OCI-LY1 (cell line): Measurements from ENCODE around the gene METTL9.
"Not testable (repeated sequence)": the region's sequence is repeated elsewhere in the genome, so short reads cannot be mapped to it uniquely, and the experiment has no call there.

Experiments
- H2AFZ ChIP-seq: fragments of 200-600 bp; sonication (generic), shearing (Covaris generic); 2 replicates; pipeline ENCODE4 v1.6.0; 2014; ENCODE audit warnings: antibody characterized with exemption, mild to moderate bottlenecking, low read length
- H3F3A ChIP-seq: fragments of 200-600 bp; sonication (generic), shearing (Covaris generic); 2 replicates; pipeline ENCODE4 v1.6.0; 2014; ENCODE audit warnings: mild to moderate bottlenecking, antibody characterized with exemption, low read length, moderate library complexity; ENCODE audit not compliant: insufficient read depth
- H3K27ac ChIP-seq: fragments of 200-600 bp; sonication (generic); 2 replicates; pipeline ENCODE4 v1.5.1; 2014; ENCODE audit warnings: low read length, mixed run types, mild to moderate bottlenecking, low read depth; ENCODE audit not compliant: poor library complexity, severe bottlenecking
- H3K27me3 ChIP-seq: fragments of 200-600 bp; sonication (generic); 2 replicates; pipeline ENCODE4 v1.6.0; 2014; ENCODE audit warnings: antibody characterized with exemption, mild to moderate bottlenecking, low read length, moderate library complexity; ENCODE audit not compliant: insufficient read depth
- H3K36me3 ChIP-seq: fragments of 200-600 bp; sonication (generic); 2 replicates; pipeline ENCODE4 v1.6.1; 2014; ENCODE audit warnings: mild to moderate bottlenecking, antibody characterized with exemption, low read length, moderate library complexity, mixed read lengths; ENCODE audit not compliant: insufficient read depth
- H3K4me1 ChIP-seq: fragments of 200-600 bp; sonication (generic); 2 replicates; pipeline ENCODE4 v1.5.1; 2014; ENCODE audit warnings: mild to moderate bottlenecking, low read length, moderate library complexity; ENCODE audit not compliant: insufficient read depth, severe bottlenecking
- H3K4me2 ChIP-seq: fragments of 200-600 bp; sonication (generic), shearing (Covaris generic); 2 replicates; pipeline ENCODE4 v1.6.1; 2014; ENCODE audit warnings: low read length
- H3K4me3 ChIP-seq: fragments of 200-600 bp; sonication (generic); 2 replicates; pipeline ENCODE4 v1.5.1; 2014; ENCODE audit warnings: low read length, low read depth, mild to moderate bottlenecking, mixed read lengths; ENCODE audit not compliant: poor library complexity, severe bottlenecking
- H3K79me2 ChIP-seq: fragments of 200-600 bp; shearing (Covaris generic); 2 replicates; pipeline ENCODE4 v1.6.1; 2016; ENCODE audit warnings: mixed run types, low read length, mixed read lengths; ENCODE audit not compliant: insufficient read depth
- H3K9ac ChIP-seq: fragments of 200-600 bp; sonication (generic), shearing (Covaris generic); 2 replicates; pipeline ENCODE4 v1.6.1; 2014; ENCODE audit warnings: mild to moderate bottlenecking, low read length, mixed read lengths
- H3K9me2 ChIP-seq: fragments of 200-600 bp; sonication (generic), shearing (Covaris generic); 2 replicates; pipeline ENCODE4 v1.6.1; 2014; ENCODE audit warnings: low read depth, mild to moderate bottlenecking, low read length, mixed read lengths
- H3K9me3 ChIP-seq: fragments of 200-600 bp; shearing (Covaris generic); 2 replicates; pipeline ENCODE4 v1.6.1; 2014; ENCODE audit warnings: low read length, mixed read lengths
- H4K20me1 ChIP-seq: fragments of 200-600 bp; sonication (generic), shearing (Covaris generic); 2 replicates; pipeline ENCODE4 v1.6.0; 2016; ENCODE audit warnings: mild to moderate bottlenecking, low read length; ENCODE audit not compliant: insufficient read depth
- CTCF ChIP-seq: fragments of 200-600 bp; sonication (generic), shearing (Covaris generic); IDR thresholded peaks from 2 replicates; pipeline ENCODE4 v1.5.1; 2017; ENCODE audit warnings: mild to moderate bottlenecking, antibody characterized with exemption, low read length, moderate library complexity, mixed read lengths
- EZH2 ChIP-seq: fragments of 200-600 bp; sonication (generic), shearing (Covaris generic); IDR thresholded peaks from 2 replicates; pipeline ENCODE4 v1.8.0; 2017; ENCODE audit warnings: borderline replicate concordance, mixed run types, mild to moderate bottlenecking, antibody characterized with exemption, low read length, moderate library complexity, mixed read lengths

METTL9 gene

GRCh38 chr16:21560462-21560861, 38.9 kb upstream of the METTL9 start:
- Histone ChIP-seq H3K4me2 (no peak overlapping the region), H3K9ac (no peak overlapping the region), H3K9me2 (no peaks in the 10 kb centered on the region), H3F3A (no peaks in the 10 kb centered on the region), H3K27me3 (no peaks in the 10 kb centered on the region), H4K20me1 (no peaks in the 10 kb centered on the region), H3K79me2 (no peaks in the 10 kb centered on the region), H3K9me3 (no peaks in the 10 kb centered on the region), H3K27ac (no peak overlapping the region), H3K4me1 (peaks cover 14% of the 10 kb centered on the region), H3K4me3 (no peak overlapping the region), H3K36me3 (no peaks in the 10 kb centered on the region), H2AFZ (no peak overlapping the region)
- TF ChIP-seq EZH2 (no peak), CTCF (no peak)

- Histone ChIP-seq H3K9me2 (no peaks in the 10 kb centered on the region), H3K27ac (no peak overlapping the region), H3K9ac (no peak overlapping the region), H3F3A (no peaks in the 10 kb centered on the region), H3K79me2 (no peaks in the 10 kb centered on the region), H3K4me1 (peaks cover 6% of the 10 kb centered on the region), H3K4me3 (no peak overlapping the region), H3K4me2 (no peak overlapping the region), H3K9me3 (no peaks in the 10 kb centered on the region), H3K27me3 (no peaks in the 10 kb centered on the region), H2AFZ (no peak overlapping the region), H4K20me1 (no peaks in the 10 kb centered on the region), H3K36me3 (no peaks in the 10 kb centered on the region)
- no peak for TF ChIP-seq CTCF
These were observed 35.7 kb upstream of the METTL9 start for GRCh38 chr16:21563676-21564075.

- H3K27ac ChIP-seq, H2AFZ ChIP-seq, H4K20me1 ChIP-seq, H3K4me2 ChIP-seq, H3K9ac ChIP-seq, H3K27me3 ChIP-seq, H3K4me3 ChIP-seq, H3K79me2 ChIP-seq, H3K4me1 ChIP-seq, H3K9me3 ChIP-seq, H3K36me3 ChIP-seq, H3K9me2 ChIP-seq, H3F3A ChIP-seq: not testable (repeated sequence)
These were observed 35.0 kb upstream of the METTL9 start for GRCh38 chr16:21564367-21564766.

GRCh38 chr16:21565507-21565860, 33.9 kb upstream of the METTL9 start:
- no peaks in the 10 kb centered on the region for H3F3A ChIP-seq
- H3K9me2 ChIP-seq, result no peaks in the 10 kb centered on the region
- H3K9ac ChIP-seq, result no peak overlapping the region
- no peaks in the 10 kb centered on the region for H3K9me3 ChIP-seq
- no peak for TF ChIP-seq EZH2
- no peak for TF ChIP-seq CTCF
- H2AFZ ChIP-seq, result no peak overlapping the region
- no peaks in the 10 kb centered on the region for H3K36me3 ChIP-seq
- H3K4me2 ChIP-seq, result no peak overlapping the region
- no peak overlapping the region for H3K4me3 ChIP-seq
- peaks cover 6% of the 10 kb centered on the region for H3K4me1 ChIP-seq
- no peaks in the 10 kb centered on the region for H4K20me1 ChIP-seq
- H3K27ac ChIP-seq, result no peak overlapping the region
- no peaks in the 10 kb centered on the region for H3K27me3 ChIP-seq
- H3K79me2 ChIP-seq, result no peaks in the 10 kb centered on the region
